Osteoblast (primary cell): ENCODE measurements around the gene ETS2. TPM values are rescaled to one million over a fixed set of nuclear protein-coding genes. Genes with fewer than 3 reads are reported as not detected.

Experiments used
- DNase-seq: peaks from one replicate; pipeline ENCODE4 v3.0.0; 2011; ENCODE audit warnings: low spot score, mixed read lengths; ENCODE audit not compliant: insufficient read length; ENCODE audit errors: missing footprints
- H2AFZ ChIP-seq: 2 replicates; pipeline ENCODE4 v1.6.0; 2011; ENCODE audit warnings: mild to moderate bottlenecking, low read length
- H3K27ac ChIP-seq: 2 replicates; pipeline ENCODE4 v1.5.1; 2011; ENCODE audit warnings: mild to moderate bottlenecking, low read depth, low read length, moderate library complexity
- H3K27me3 ChIP-seq: 2 replicates; pipeline ENCODE4 v1.6.0; 2012; ENCODE audit warnings: mild to moderate bottlenecking, control low read depth, inconsistent platforms, low read length, moderate library complexity; ENCODE audit not compliant: insufficient read depth
- H3K36me3 ChIP-seq: 2 replicates; pipeline ENCODE4 v1.5.1; 2011; ENCODE audit warnings: mild to moderate bottlenecking, low read length, control low read depth, moderate library complexity; ENCODE audit not compliant: insufficient read depth
- H3K4me1 ChIP-seq: 2 replicates; pipeline ENCODE4 v1.5.1; 2011; ENCODE audit warnings: mild to moderate bottlenecking, low read length, control low read depth, moderate library complexity; ENCODE audit not compliant: insufficient read depth
- H3K4me2 ChIP-seq: 2 replicates; pipeline ENCODE4 v1.6.0; 2011; ENCODE audit warnings: mild to moderate bottlenecking, low read length; ENCODE audit not compliant: insufficient read depth
- H3K4me3 ChIP-seq: fragments of 200-600 bp; sonication (generic); 3 replicates; pipeline ENCODE4 v1.5.1; 2012; ENCODE audit warnings: mild to moderate bottlenecking, low read length, inconsistent platforms; ENCODE audit not compliant: insufficient read depth
- H3K79me2 ChIP-seq: 2 replicates; pipeline ENCODE4 v1.6.0; 2012; ENCODE audit warnings: mild to moderate bottlenecking, low read length, control low read depth, inconsistent platforms; ENCODE audit not compliant: insufficient read depth
- H3K9me3 ChIP-seq: 2 replicates; pipeline ENCODE4 v1.5.1; 2011; ENCODE audit warnings: low read depth, low read length, control low read depth
- H4K20me1 ChIP-seq: 2 replicates; pipeline ENCODE4 v1.6.0; 2012; ENCODE audit warnings: mild to moderate bottlenecking, low read length, control low read depth; ENCODE audit not compliant: insufficient read depth
- total RNA-seq: library from RNA; depleted of rRNA; stranded (reverse); fragments of >200 nt; gene quantifications from 2 replicates; pipeline ENCODE4 v1.2.3, GENCODE V29; 2012
- TF ChIP-seq, protein P1 (sequence below): IDR thresholded peaks from 2 replicates; pipeline ENCODE4 v1.5.1; 2011; ENCODE audit warnings: mild to moderate bottlenecking, low read depth, low read length, moderate library complexity; ENCODE audit errors: extremely low read depth

Gene ETS2
- total RNA-seq, 1 donor, result 4.0 TPM

GRCh38 chr21:38804789-38805327 is 871 bp upstream of the ETS2 start:
- no peaks in the 10 kb centered on the region for H3K27me3 ChIP-seq
- no peaks in the 10 kb centered on the region for H3K36me3 ChIP-seq
- H2AFZ ChIP-seq, result peak overlapping the region; percentile 76
- H4K20me1 ChIP-seq, result peaks cover 9% of the 10 kb centered on the region
- peaks cover 15% of the 10 kb centered on the region for H3K4me1 ChIP-seq
- peak overlapping the region; percentile 97 for H3K4me2 ChIP-seq
- no peaks in the 10 kb centered on the region for H3K9me3 ChIP-seq
- peak overlapping the region; percentile 81 for H3K4me3 ChIP-seq
- peaks cover 32% of the 10 kb centered on the region for H3K79me2 ChIP-seq
- peak; percentile 95 for DNase-seq
- peak overlapping the region; percentile 63 for H3K27ac ChIP-seq
- TF ChIP-seq, protein P1, sequence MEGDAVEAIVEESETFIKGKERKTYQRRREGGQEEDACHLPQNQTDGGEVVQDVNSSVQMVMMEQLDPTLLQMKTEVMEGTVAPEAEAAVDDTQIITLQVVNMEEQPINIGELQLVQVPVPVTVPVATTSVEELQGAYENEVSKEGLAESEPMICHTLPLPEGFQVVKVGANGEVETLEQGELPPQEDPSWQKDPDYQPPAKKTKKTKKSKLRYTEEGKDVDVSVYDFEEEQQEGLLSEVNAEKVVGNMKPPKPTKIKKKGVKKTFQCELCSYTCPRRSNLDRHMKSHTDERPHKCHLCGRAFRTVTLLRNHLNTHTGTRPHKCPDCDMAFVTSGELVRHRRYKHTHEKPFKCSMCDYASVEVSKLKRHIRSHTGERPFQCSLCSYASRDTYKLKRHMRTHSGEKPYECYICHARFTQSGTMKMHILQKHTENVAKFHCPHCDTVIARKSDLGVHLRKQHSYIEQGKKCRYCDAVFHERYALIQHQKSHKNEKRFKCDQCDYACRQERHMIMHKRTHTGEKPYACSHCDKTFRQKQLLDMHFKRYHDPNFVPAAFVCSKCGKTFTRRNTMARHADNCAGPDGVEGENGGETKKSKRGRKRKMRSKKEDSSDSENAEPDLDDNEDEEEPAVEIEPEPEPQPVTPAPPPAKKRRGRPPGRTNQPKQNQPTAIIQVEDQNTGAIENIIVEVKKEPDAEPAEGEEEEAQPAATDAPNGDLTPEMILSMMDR, result peak; percentile 59

- Histone ChIP-seq H3K36me3 (no peaks in the 10 kb centered on the region), H3K4me3 (peak overlapping the region; percentile 81), H3K9me3 (no peaks in the 10 kb centered on the region), H3K4me1 (peaks cover 25% of the 10 kb centered on the region), H2AFZ (peak overlapping the region; percentile 72), H3K4me2 (peak overlapping the region; percentile 97), H3K79me2 (peaks cover 32% of the 10 kb centered on the region), H4K20me1 (peaks cover 9% of the 10 kb centered on the region), H3K27me3 (no peaks in the 10 kb centered on the region), H3K27ac (peak overlapping the region; percentile 63)
- DNase-seq, result no peak
- TF ChIP-seq, protein P1, result no peak
Observed at GRCh38 chr21:38806153-38806941, 618 bp downstream of the ETS2 start.

- peaks cover 32% of the 10 kb centered on the region for H3K79me2 ChIP-seq
- H4K20me1 ChIP-seq, result peaks cover 9% of the 10 kb centered on the region
- H3K27ac ChIP-seq, result peak overlapping the region; percentile 63
- peak overlapping the region; percentile 97 for H3K4me2 ChIP-seq
- H3K27me3 ChIP-seq, result no peaks in the 10 kb centered on the region
- no peaks in the 10 kb centered on the region for H3K9me3 ChIP-seq
- no peaks in the 10 kb centered on the region for H3K36me3 ChIP-seq
- DNase-seq, result peak; percentile 88
- TF ChIP-seq, protein P1, result no peak
- peaks cover 29% of the 10 kb centered on the region for H3K4me1 ChIP-seq
- peak overlapping the region; percentile 72 for H2AFZ ChIP-seq
- H3K4me3 ChIP-seq, result peak overlapping the region; percentile 81
Observed at GRCh38 chr21:38806942-38807284, 1.2 kb downstream of the ETS2 start.

DNA sequence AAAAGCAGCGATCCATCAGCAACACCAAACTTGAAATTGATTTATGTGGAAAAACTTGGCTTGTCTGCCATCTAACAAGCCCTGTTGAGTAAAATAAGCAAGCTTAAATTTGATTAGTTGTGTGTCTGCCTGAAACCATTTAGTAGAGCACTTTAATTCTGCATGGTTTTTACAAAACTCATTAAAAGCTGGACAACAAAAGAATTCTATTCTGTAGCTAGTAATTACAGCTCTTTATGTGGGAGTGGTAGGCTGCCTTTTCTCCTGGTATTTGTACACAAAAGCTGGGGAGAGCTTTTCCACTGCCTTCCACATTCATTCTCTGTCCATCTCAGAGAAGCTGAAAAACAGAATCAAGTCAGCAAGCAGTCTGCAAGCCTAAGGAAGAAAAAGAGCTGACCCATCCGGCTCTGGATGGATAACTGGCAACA is 1.7 kb downstream of the ETS2 start:
- H3K27ac ChIP-seq, result no peak overlapping the region
- no peaks in the 10 kb centered on the region for H3K9me3 ChIP-seq
- peaks cover 29% of the 10 kb centered on the region for H3K4me1 ChIP-seq
- H3K4me2 ChIP-seq, result peak overlapping the region; percentile 97
- no peak overlapping the region for H2AFZ ChIP-seq
- DNase-seq, result peak; percentile 86
- TF ChIP-seq, protein P1, result no peak
- no peaks in the 10 kb centered on the region for H3K36me3 ChIP-seq
- no peaks in the 10 kb centered on the region for H3K27me3 ChIP-seq
- H3K4me3 ChIP-seq, result peak overlapping the region; percentile 81
- H3K79me2 ChIP-seq, result peaks cover 32% of the 10 kb centered on the region
- peaks cover 9% of the 10 kb centered on the region for H4K20me1 ChIP-seq
